Astrocyte of the spinal cord (primary cell): Measurements from ENCODE around the gene MCAT.

ENCODE experiments used
- DNase-seq: peaks from one replicate; pipeline ENCODE4 v3.0.0; 2011; ENCODE audit warnings: low read depth, low spot score
- H3K4me3 ChIP-seq: 2 replicates; pipeline ENCODE4 v1.5.1; 2011; ENCODE audit warnings: low read depth, mild to moderate bottlenecking, low read length, moderate library complexity
- in situ Hi-C: cut with HindIII; loops from 2 replicates; pipeline ENCODE4 v1.10.0; 2017; ENCODE audit warnings: low sequenced_read_pairs
- TF ChIP-seq, protein P1 (sequence below): IDR thresholded peaks from 2 replicates; pipeline ENCODE4 v1.5.1; 2012; ENCODE audit warnings: low read depth, mild to moderate bottlenecking, low read length, inconsistent platforms

MCAT gene

DNA sequence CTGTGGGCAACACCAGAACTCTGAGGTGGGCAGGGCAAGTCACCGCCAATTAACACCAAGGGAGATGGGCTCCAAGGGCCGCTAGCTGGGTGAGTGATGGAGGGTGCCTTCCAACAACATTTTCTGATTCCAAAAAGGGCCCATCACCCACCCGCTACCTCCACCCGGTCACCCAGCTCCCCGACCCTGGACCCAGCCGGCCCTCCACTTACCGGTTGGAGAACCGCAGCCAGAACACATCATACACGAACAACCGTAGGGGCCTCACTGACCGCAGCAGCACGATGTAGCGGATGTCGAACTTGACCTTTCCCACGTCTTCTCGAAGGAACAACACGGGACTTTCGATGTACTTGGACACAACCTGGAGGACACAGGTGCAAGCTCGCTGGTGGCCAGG is 29.0 kb upstream of the MCAT start:
- TF ChIP-seq, protein P1, sequence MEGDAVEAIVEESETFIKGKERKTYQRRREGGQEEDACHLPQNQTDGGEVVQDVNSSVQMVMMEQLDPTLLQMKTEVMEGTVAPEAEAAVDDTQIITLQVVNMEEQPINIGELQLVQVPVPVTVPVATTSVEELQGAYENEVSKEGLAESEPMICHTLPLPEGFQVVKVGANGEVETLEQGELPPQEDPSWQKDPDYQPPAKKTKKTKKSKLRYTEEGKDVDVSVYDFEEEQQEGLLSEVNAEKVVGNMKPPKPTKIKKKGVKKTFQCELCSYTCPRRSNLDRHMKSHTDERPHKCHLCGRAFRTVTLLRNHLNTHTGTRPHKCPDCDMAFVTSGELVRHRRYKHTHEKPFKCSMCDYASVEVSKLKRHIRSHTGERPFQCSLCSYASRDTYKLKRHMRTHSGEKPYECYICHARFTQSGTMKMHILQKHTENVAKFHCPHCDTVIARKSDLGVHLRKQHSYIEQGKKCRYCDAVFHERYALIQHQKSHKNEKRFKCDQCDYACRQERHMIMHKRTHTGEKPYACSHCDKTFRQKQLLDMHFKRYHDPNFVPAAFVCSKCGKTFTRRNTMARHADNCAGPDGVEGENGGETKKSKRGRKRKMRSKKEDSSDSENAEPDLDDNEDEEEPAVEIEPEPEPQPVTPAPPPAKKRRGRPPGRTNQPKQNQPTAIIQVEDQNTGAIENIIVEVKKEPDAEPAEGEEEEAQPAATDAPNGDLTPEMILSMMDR, result no peak

DNA sequence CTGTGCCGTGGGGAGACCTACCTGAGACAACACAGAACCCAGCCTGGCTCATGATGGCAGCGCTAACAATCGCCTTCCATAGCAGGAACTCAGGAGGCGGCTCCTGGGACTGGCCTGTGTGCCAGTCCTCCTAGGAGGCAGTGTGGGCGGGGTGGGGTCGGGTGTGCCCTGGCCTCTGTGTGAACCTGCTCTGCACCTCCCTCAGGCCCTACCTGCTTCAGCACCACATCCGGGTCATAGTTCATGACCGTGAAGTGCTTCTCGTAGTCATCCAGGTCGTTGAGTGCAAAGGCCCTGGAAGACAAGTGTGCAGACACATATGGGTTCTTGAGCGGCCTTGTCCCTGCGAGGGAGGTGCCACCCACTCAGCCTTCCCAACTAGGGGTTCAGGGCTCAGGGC is 28.4 kb upstream of the MCAT start:
- in situ Hi-C loops, result no loop called here
- H3K4me3 ChIP-seq, result no peak overlapping the region
- DNase-seq, result no peak
- TF ChIP-seq, protein P1, result no peak

More for the DNA sequence above, 29.0 kb upstream of the MCAT start:
- no peak overlapping the region for H3K4me3 ChIP-seq
- DNase-seq, result no peak
- in situ Hi-C loops, result no loop called here

DNA sequence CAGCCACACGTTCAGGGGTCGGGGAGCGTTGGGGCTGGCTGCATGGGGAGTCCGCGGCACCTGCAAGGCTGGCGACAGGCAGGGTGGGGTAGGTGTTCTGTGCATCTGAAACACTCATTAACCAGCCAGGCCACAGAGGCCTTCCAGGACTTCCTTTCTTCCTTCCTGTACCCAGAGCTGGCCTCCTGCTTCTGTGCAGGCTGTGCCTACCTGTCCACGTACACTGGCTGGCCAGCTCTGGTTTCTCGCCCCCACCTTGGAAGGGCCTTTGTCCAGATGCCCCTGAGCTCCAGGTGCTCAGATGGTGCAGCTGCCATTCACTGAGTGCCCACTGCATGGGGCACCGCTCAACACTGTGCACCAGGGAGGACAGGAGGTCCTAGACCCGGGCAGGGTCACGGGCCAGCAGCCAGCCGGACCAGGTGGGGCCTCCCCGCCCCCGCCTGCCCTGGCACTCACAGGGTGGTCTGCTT is 27.9 kb upstream of the MCAT start:
- no peak overlapping the region for H3K4me3 ChIP-seq
- TF ChIP-seq, protein P1, result no peak
- no peak for DNase-seq
- in situ Hi-C loops, result no loop called here

DNA sequence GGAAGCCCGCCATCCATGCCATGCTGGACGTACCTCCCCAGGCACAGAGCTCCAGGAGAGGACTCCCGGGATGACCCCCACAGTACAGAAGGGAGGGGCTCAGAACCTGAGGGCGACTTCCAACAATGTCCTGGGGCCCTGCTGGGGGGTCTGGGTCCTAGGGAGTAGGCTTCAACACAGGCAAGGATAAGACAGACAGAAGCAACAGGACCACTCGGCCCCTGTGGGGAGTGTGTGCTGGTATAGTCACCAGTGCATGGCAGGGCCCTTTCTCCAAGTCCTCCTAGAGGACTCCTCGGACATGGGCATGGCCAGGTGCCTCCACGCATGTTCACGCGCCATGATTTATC is 26.9 kb upstream of the MCAT start:
- in situ Hi-C loops, result no loop called here
- TF ChIP-seq, protein P1, result no peak
- DNase-seq, result no peak
- no peak overlapping the region for H3K4me3 ChIP-seq

DNA sequence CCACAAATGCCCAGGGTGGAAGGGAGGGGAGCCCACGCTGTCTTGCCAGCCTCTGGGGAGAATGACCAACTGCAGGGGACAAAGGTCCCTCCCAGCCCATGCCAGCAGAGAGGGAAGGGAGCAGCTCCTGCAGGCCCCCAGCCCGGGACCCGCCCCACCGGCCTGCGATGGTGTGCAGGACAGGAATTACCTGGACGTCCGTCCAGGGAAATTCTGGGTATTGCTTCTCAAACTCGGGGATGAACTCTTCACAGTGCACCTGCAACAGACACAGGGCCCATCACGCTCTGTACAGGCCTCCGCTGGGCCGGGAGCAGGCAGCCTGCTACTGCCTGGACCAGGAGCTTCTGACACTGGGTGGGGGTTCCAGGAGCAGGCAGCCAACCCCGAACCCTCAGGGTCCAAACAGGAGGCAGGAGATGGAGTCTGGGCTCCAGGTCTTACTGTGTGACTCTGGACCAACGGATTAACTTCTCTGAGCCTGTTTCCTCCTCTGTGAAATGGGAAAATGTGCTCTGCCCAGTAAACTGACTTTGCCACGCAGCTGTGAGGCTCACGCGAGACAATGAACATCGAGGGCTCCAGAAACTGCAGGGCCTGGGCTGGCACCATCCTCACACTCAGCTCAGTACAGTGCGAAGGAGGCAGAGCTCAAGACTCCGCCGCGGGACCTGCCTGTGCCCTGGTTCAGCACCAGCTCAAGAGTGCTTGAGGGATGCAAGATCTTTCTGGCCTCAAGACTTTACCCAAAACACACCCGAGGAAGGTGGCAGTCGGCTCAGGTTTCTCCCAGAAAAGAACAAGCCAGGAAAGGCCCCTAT is 26.3 kb upstream of the MCAT start:
- in situ Hi-C loops, result no loop called here
- H3K4me3 ChIP-seq, result no peak overlapping the region
- TF ChIP-seq, protein P1, result no peak
- DNase-seq, result no peak

DNA sequence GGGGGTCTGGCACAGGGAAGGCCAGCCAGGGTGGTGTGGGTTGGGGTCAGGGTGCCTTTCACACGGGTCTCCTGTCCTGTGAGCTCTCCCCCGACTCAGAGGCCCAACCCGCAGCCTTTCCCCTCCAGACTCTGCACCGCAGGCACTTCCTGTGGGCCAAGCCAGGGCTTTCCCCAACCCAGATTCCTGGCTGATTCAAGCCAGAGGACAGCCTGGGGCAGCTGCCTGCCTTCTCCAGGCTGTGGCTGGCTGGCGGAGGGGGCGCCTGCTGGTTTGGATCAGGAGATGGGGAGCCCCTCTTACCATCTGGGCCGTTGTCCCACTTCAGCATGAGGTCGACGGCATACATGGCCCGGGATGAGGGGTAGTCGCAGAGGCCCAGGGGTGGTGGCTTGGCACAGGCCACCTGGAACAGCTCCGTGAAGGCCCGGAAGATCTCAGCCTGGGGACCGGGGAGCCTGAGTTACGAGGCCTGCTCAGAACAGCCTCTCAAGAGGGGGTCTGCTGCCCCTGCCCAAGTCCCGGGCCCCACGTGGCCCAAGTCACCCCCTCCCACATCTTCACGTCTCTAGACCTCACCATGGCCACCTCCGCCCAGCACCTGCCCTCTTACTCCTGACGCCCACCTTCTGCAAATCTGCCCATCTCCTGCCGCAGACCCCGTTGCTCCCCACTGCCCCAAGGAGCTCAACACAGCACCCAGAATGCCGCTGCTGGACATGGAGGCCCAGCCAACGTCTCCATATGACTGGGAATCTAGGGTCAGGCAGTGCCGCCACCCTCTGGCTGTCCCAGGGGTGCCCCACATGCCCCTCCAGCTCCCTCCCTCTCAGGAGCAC is 25.5 kb upstream of the MCAT start:
- H3K4me3 ChIP-seq, result no peak overlapping the region
- TF ChIP-seq, protein P1, result no peak
- in situ Hi-C loops, result no loop called here
- DNase-seq, result peak; percentile 35
